Kidney (tissue), 14 donors: ENCODE data around the gene CBY1. TPM values are rescaled to one million over a fixed set of nuclear protein-coding genes. Genes with fewer than 3 reads are reported as not detected.

ENCODE experiments used
- DNase-seq, 5 donors: peaks; one replicate each; pipeline ENCODE4 v3.0.0-alpha.2; 2013 to 2020
- FAIRE-seq: peaks from 2 replicates; lab custom pipeline; 2012; peaks lifted over from hg19 to GRCh38; lab: Jason Lieb, UNC
- H3K27ac ChIP-seq, 2 donors: one replicate each; pipeline ENCODE4 v1.7.0; 2013; ENCODE audit warnings: low read depth in 2 of 2, low read length in 2 of 2, inconsistent platforms in 1 of 2
- H3K27me3 ChIP-seq: one replicate; pipeline ENCODE4 v1.7.1; 2013; ENCODE audit warnings: low read length, inconsistent platforms; ENCODE audit not compliant: control insufficient read depth, insufficient read depth
- H3K36me3 ChIP-seq, 3 donors: one replicate each; pipeline versions ENCODE4 v1.7.0 to v1.7.1; 2013; ENCODE audit warnings: low read length in 3 of 3, control low read depth in 1 of 3, inconsistent platforms in 1 of 3; ENCODE audit not compliant: insufficient read depth in 3 of 3, control insufficient read depth in 2 of 3
- H3K4me1 ChIP-seq, 3 donors: one replicate each; pipeline versions ENCODE4 v1.7.0 to v1.7.1; 2013; ENCODE audit warnings: low read length in 3 of 3, inconsistent platforms in 1 of 3, low read depth in 1 of 3; ENCODE audit not compliant: control insufficient read depth in 2 of 3, insufficient read depth in 2 of 3
- H3K4me3 ChIP-seq, 3 donors: one replicate each; pipeline versions ENCODE4 v1.7.0 to v1.8.1; 2013; ENCODE audit warnings: low read length in 3 of 3, control low read depth in 1 of 3, inconsistent platforms in 1 of 3
- H3K9ac ChIP-seq, 3 donors: one replicate each; pipeline versions ENCODE4 v1.7.0 to v1.7.1; 2013; ENCODE audit warnings: low read length in 3 of 3, control low read depth in 1 of 3, inconsistent platforms in 1 of 3
- H3K9me3 ChIP-seq, 3 donors: one replicate each; pipeline versions ENCODE4 v1.7.0 to v1.7.1; 2013; ENCODE audit warnings: low read length in 3 of 3, control low read depth in 1 of 3, inconsistent platforms in 1 of 3; ENCODE audit not compliant: control insufficient read depth in 2 of 3, insufficient read depth in 1 of 3
- intact Hi-C: fragments of 100-400 bp; cut with DNase I; formaldehyde crosslinking; loops from one replicate; pipeline ENCODE4 v1.11.1; 2022
- polyA plus RNA-seq: library from polyadenylated mRNA; stranded (reverse); fragments of 350-450 nt; fragmentation: Illumina TruSeq; extraction: RNeasy Lipid Tissue Mini Kit (QIAGEN cat#74804); gene quantifications from one replicate; pipeline ENCODE4 v1.2.3, GENCODE V29; 2014; ENCODE audit warnings: low read depth, low replicate concordance; ENCODE audit not compliant: insufficient read depth
- total RNA-seq: library from RNA; stranded (reverse); fragmentation: NEBNext Ultra II Directional; extraction: Animal tissue kit (Norgen Biotek cat#: 25700); gene quantifications from one replicate; pipeline ENCODE4 v1.2.1, GENCODE V29; 2021
- TF ChIP-seq, protein P1 (sequence below): IDR thresholded peaks from 3 replicates; pipeline ENCODE4 v1.5.1; 2012; ENCODE audit warnings: mild to moderate bottlenecking, moderate library complexity, borderline replicate concordance; ENCODE audit not compliant: insufficient read depth; ENCODE audit errors: extremely low read depth
- donor health status: control.
- donor health status: control.
- donor health status: control.
- donor health status: control.
- donor health status: control.
- donor health status: DM: yes; HTN: yes; CAD: no.
- donor health status: Normal renal cell carcinoma (clear cell type).

Gene CBY1
- total and polyA plus RNA-seq, 2 donors from 2014 or later = 36.0 to 67.2 TPM

GRCh38 chr22:38718414-38718813, 62.0 kb downstream of the CBY1 start:
- Histone ChIP-seq H3K4me3 (no peak overlapping the region), H3K27me3 (no peaks in the 10 kb centered on the region), H3K27ac (no peak overlapping the region), H3K4me1 (peaks cover 0 to 4% (median 0%) of the 10 kb centered on the region in 3 donors), H3K9ac (no peak overlapping the region), H3K9me3 (no peaks in the 10 kb centered on the region), H3K36me3 (peaks cover 4 to 36% (median 23%) of the 10 kb centered on the region in 3 donors)
- TF ChIP-seq, protein P1, sequence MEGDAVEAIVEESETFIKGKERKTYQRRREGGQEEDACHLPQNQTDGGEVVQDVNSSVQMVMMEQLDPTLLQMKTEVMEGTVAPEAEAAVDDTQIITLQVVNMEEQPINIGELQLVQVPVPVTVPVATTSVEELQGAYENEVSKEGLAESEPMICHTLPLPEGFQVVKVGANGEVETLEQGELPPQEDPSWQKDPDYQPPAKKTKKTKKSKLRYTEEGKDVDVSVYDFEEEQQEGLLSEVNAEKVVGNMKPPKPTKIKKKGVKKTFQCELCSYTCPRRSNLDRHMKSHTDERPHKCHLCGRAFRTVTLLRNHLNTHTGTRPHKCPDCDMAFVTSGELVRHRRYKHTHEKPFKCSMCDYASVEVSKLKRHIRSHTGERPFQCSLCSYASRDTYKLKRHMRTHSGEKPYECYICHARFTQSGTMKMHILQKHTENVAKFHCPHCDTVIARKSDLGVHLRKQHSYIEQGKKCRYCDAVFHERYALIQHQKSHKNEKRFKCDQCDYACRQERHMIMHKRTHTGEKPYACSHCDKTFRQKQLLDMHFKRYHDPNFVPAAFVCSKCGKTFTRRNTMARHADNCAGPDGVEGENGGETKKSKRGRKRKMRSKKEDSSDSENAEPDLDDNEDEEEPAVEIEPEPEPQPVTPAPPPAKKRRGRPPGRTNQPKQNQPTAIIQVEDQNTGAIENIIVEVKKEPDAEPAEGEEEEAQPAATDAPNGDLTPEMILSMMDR = peak; percentile 33
- intact Hi-C loops = no loop called here
- peak in 4 of 5 donors; percentile 39 to 85 (median 51) for DNase-seq
- no peak for FAIRE-seq

GRCh38 chr22:38719196-38719595, 62.8 kb downstream of the CBY1 start:
- Histone ChIP-seq H3K9me3 (no peaks in the 10 kb centered on the region), H3K9ac (no peak overlapping the region), H3K4me1 (peaks cover 0 to 4% (median 0%) of the 10 kb centered on the region in 3 donors), H3K36me3 (peaks cover 5 to 44% (median 28%) of the 10 kb centered on the region in 3 donors), H3K27me3 (no peaks in the 10 kb centered on the region), H3K4me3 (no peak overlapping the region), H3K27ac (no peak overlapping the region)
- no peak for DNase-seq
- intact Hi-C loops = no loop called here
- TF ChIP-seq, protein P1 = no peak
- FAIRE-seq = no peak

GRCh38 chr22:38720350-38720749, 63.9 kb downstream of the CBY1 start:
- Histone ChIP-seq H3K36me3 (peaks cover 9 to 55% (median 37%) of the 10 kb centered on the region in 3 donors), H3K9me3 (no peaks in the 10 kb centered on the region), H3K4me1 (peaks cover 0 to under 1% (median 0%) of the 10 kb centered on the region in 3 donors), H3K9ac (no peak overlapping the region), H3K27me3 (no peaks in the 10 kb centered on the region), H3K4me3 (no peak overlapping the region), H3K27ac (no peak overlapping the region)
- FAIRE-seq = no peak
- no peak for DNase-seq
- TF ChIP-seq, protein P1 = no peak
- intact Hi-C loops = no loop called here

- Histone ChIP-seq H3K4me3 (no peak overlapping the region), H3K4me1 (no peaks in the 10 kb centered on the region), H3K27me3 (no peaks in the 10 kb centered on the region), H3K27ac (no peak overlapping the region), H3K9ac (no peak overlapping the region), H3K9me3 (no peaks in the 10 kb centered on the region), H3K36me3 (peaks cover 13 to 62% (median 42%) of the 10 kb centered on the region in 3 donors)
- FAIRE-seq (no peak), DNase-seq (no peak)
- intact Hi-C loops = no loop called here
- TF ChIP-seq, protein P1 = no peak
Measured at GRCh38 chr22:38721551-38721950, 65.1 kb downstream of the CBY1 start.
